HepG2 (cell line): ENCODE data around the gene TNFAIP8L3. TPM values are rescaled to one million over a fixed set of nuclear protein-coding genes. Genes with fewer than 3 reads are reported as not detected.

ENCODE experiments used
- ATAC-seq: fragments of 200-7000 bp; cut with Tn5 transposase; 3 replicates; pipeline ENCODE4 v1.9.1; 2020; ENCODE audit warnings: mild to moderate bottlenecking, moderate library complexity
- BruUV-seq: library from RNA; stranded (reverse); fragments of 400-500 nt; replicated peaks from 2 replicates; lab custom pipeline; 2021; lab: Mats Ljungman, UMichigan
- CTCF ChIA-PET: fragments of 300-600 bp; formaldehyde crosslinking; extraction: SDS; loops from one replicate; lab custom pipeline; 2021; ENCODE audit warnings: low total read pairs, inconsistent platforms, low intra/inter-chr PET ratio; lab: Yijun Ruan, JAX
- POLR2A ChIA-PET: fragments of 350-600 bp; sonication (Branson Sonifier 250); formaldehyde crosslinking; loops from one replicate; lab custom pipeline; 2020; ENCODE audit warnings: antibody characterized with exemption, inconsistent platforms; lab: Yijun Ruan, JAX
- DNase-seq: peaks from one replicate; pipeline ENCODE4 v3.0.0-alpha.2; 2015; ENCODE audit warnings: low spot score
- FAIRE-seq: peaks from 3 replicates; lab custom pipeline; 2011; peaks lifted over from hg19 to GRCh38; lab: Jason Lieb, UNC
- H2AFZ ChIP-seq: one replicate; pipeline ENCODE4 v1.6.1; 2011; ENCODE audit warnings: low read length, inconsistent platforms
- H3K27ac ChIP-seq: fragments of 300-600 bp; 3 replicates; pipeline ENCODE4 v1.8.0; 2011; ENCODE audit warnings: mixed run types, mild to moderate bottlenecking, mixed read lengths, low read length, inconsistent platforms; ENCODE audit not compliant: insufficient read depth; ENCODE audit errors: extremely low read length
- H3K27me3 ChIP-seq, 2 experiments: fragments of 200-600 bp in 1 of 2; 2 replicates in 1 of 2; 3 replicates in 1 of 2; pipeline versions ENCODE4 v1.6.0 to v1.8.0; 2011; ENCODE audit warnings: low read length in 2 of 2, mild to moderate bottlenecking in 2 of 2, moderate library complexity in 2 of 2, inconsistent platforms in 1 of 2; ENCODE audit not compliant: insufficient read depth in 2 of 2, control insufficient read depth in 1 of 2
- H3K36me3 ChIP-seq, 2 experiments: fragments of 200-600 bp in 1 of 2; replicated peaks in 1 of 2; 2 replicates in 1 of 2; 3 replicates in 1 of 2; pipeline versions ENCODE4 v1.5.1 to v1.8.0; 2011; ENCODE audit warnings: low read length in 2 of 2, inconsistent platforms in 1 of 2; ENCODE audit not compliant: insufficient read depth in 2 of 2, control insufficient read depth in 1 of 2
- H3K4me1 ChIP-seq: 2 replicates; pipeline ENCODE4 v1.5.1; 2012; ENCODE audit warnings: low read length, inconsistent platforms; ENCODE audit not compliant: insufficient read depth
- H3K4me2 ChIP-seq: 2 replicates; pipeline ENCODE4 v1.6.0; 2011; ENCODE audit warnings: low read depth, low read length, inconsistent platforms
- H3K4me3 ChIP-seq, 3 experiments: fragments of 200-600 bp in 1 of 3; sonication (generic), shearing (Covaris generic) in 1 of 3; replicated peaks in 1 of 3; 2 replicates each; pipeline ENCODE4 v1.5.1; 2011 to 2016; ENCODE audit warnings: low read length in 3 of 3, inconsistent platforms in 2 of 3, low read depth in 2 of 3, mild to moderate bottlenecking in 2 of 3, control low read depth in 1 of 3, mixed read lengths in 1 of 3; ENCODE audit not compliant: insufficient read depth in 1 of 3
- H3K79me2 ChIP-seq: one replicate; pipeline ENCODE4 v1.6.1; 2011; ENCODE audit warnings: low read length, inconsistent platforms; ENCODE audit not compliant: insufficient read depth
- H3K9ac ChIP-seq: 2 replicates; pipeline ENCODE4 v1.6.0; 2011; ENCODE audit warnings: mild to moderate bottlenecking, low read depth, low read length, inconsistent platforms; ENCODE audit not compliant: insufficient read depth
- H3K9me3 ChIP-seq: 2 replicates; pipeline ENCODE4 v1.5.1; 2012; ENCODE audit warnings: mild to moderate bottlenecking, low read length
- H4K20me1 ChIP-seq: 2 replicates; pipeline ENCODE4 v1.6.0; 2011; ENCODE audit warnings: inconsistent platforms, mild to moderate bottlenecking, low read length, moderate library complexity; ENCODE audit not compliant: insufficient read depth
- ELF1 ChIP-seq: sonication (generic); formaldehyde crosslinking; IDR thresholded peaks from 2 replicates; pipeline ENCODE4 v1.4.0; 2020; ENCODE audit warnings: missing genetic modification reagents
- FOSL2 ChIP-seq: sonication (generic); formaldehyde crosslinking; IDR thresholded peaks from 2 replicates; pipeline ENCODE4 v1.4.0; 2020; ENCODE audit warnings: missing genetic modification reagents
- HINFP ChIP-seq: sonication (generic); formaldehyde crosslinking; IDR thresholded peaks from 2 replicates; pipeline ENCODE4 v1.4.0; 2020; ENCODE audit warnings: low read depth, mild to moderate bottlenecking, missing genetic modification reagents
- MAFK ChIP-seq, 2 experiments: IDR thresholded peaks in 1 of 2; conservative IDR thresholded peaks in 1 of 2; 2 replicates each; pipeline ENCODE4 v1.6.1; 2011; ENCODE audit warnings: improper control_type of control experiment in 2 of 2, low read length in 2 of 2
- MED13 ChIP-seq: sonication (generic); formaldehyde crosslinking; IDR thresholded peaks from 2 replicates; pipeline ENCODE4 v1.5.0; 2020; ENCODE audit warnings: missing genetic modification reagents
- NR2F6 ChIP-seq, 2 experiments: IDR thresholded peaks; 2 replicates each; pipeline ENCODE4 v1.6.1; 2016; ENCODE audit warnings: antibody characterized with exemption in 1 of 2, mild to moderate bottlenecking in 1 of 2
- RFXAP ChIP-seq: sonication (generic); formaldehyde crosslinking; IDR thresholded peaks from 2 replicates; pipeline ENCODE4 v1.4.0; 2020; ENCODE audit warnings: missing genetic modification reagents, borderline replicate concordance
- SOX13 ChIP-seq, 3 experiments: fragments of 450-650 bp in 1 of 3; sonication (generic) in 1 of 3; formaldehyde crosslinking in 1 of 3; IDR thresholded peaks in 2 of 3; conservative IDR thresholded peaks in 1 of 3; 2 replicates each; pipeline versions ENCODE4 v1.5.0 to v1.6.1; 2016 to 2020; ENCODE audit warnings: antibody characterized with exemption in 1 of 3, mild to moderate bottlenecking in 1 of 3, missing compliant biosample characterization in 1 of 3, missing genetic modification reagents in 1 of 3, moderate library complexity in 1 of 3
- THYN1 ChIP-seq: sonication (generic); formaldehyde crosslinking; IDR thresholded peaks from 2 replicates; pipeline ENCODE4 v1.8.1; 2023; ENCODE audit warnings: low read depth, mild to moderate bottlenecking, moderate library complexity, missing genetic modification reagents, borderline replicate concordance
- ZFP37 ChIP-seq: sonication (generic); formaldehyde crosslinking; IDR thresholded peaks from 2 replicates; pipeline ENCODE4 v1.4.0; 2020; ENCODE audit warnings: missing genetic modification reagents, borderline replicate concordance
- ZNF230 ChIP-seq: sonication (generic); formaldehyde crosslinking; IDR thresholded peaks from 2 replicates; pipeline ENCODE4 v1.4.0; 2020; ENCODE audit warnings: mild to moderate bottlenecking, missing genetic modification reagents
- ZNF331 ChIP-seq: sonication (generic); formaldehyde crosslinking; IDR thresholded peaks from 2 replicates; pipeline ENCODE4 v1.4.0; 2020; ENCODE audit warnings: missing genetic modification reagents
- ZNF563 ChIP-seq: sonication (generic); formaldehyde crosslinking; IDR thresholded peaks from 2 replicates; pipeline ENCODE4 v1.8.0; 2022; ENCODE audit warnings: mild to moderate bottlenecking, moderate library complexity, missing genetic modification reagents
- ZNF674 ChIP-seq: sonication (generic); formaldehyde crosslinking; IDR thresholded peaks from 2 replicates; pipeline ENCODE4 v1.5.0; 2020; ENCODE audit warnings: low read depth, mild to moderate bottlenecking, missing genetic modification reagents
- ZNF7 ChIP-seq: IDR thresholded peaks from 2 replicates; pipeline ENCODE4 v1.6.1; 2016; ENCODE audit warnings: missing biosample characterization, missing genetic modification reagents
- WGBS: methylation state at CpG from one replicate; pipeline ENCODE4 v1.1.6; 2017; ENCODE audit warnings: low lambda C conversion rate; 5-methylcytosine and 5-hydroxymethylcytosine counted together
- in situ Hi-C: cut with HindIII; loops from 2 replicates; pipeline ENCODE4 v1.10.0; 2017; ENCODE audit warnings: low pct_unique_long_range_greater_than_20kb; ENCODE audit not compliant: extremely low pct_ligation_motif_present
- intact Hi-C: fragments of 100-400 bp; cut with micrococcal nuclease; formaldehyde crosslinking; loops from one replicate; pipeline ENCODE4 v1.10.0; 2022; ENCODE audit not compliant: unreplicated experiment
- polyA plus RNA-seq, 8 experiments: library from polyadenylated mRNA; depleted of rRNA in 3 of 8; stranded (reverse) in 7 of 8; unstranded in 1 of 8; fragments of >200 nt; fragmentation: Illumina TruSeq in 4 of 8; extraction: Trizol in 4 of 8; gene quantifications; 2 replicates each; pipeline versions ENCODE4 v1.2.1 to v1.2.3, GENCODE V29; 2011 to 2016; ENCODE audit warnings: low read depth in 4 of 8, missing spikeins in 1 of 8, mixed read lengths in 1 of 8; ENCODE audit not compliant: insufficient read depth in 1 of 8
- total RNA-seq, 5 experiments: library from RNA; depleted of rRNA; stranded (reverse); fragments of >200 nt; fragmentation: Illumina TruSeq; extraction: Trizol; gene quantifications; 2 replicates each; pipeline ENCODE4 v1.2.3, GENCODE V29; 2016; ENCODE audit warnings: low read depth in 1 of 5

Gene TNFAIP8L3
- total and polyA plus RNA-seq, 2 of the 13 experiments (the other 11 are each of a cell fraction or from before 2014, with no cell fraction given): 0.15 to 4.0 TPM

- TF ChIP-seq ZNF563: no peak
Observed at GRCh38 chr15:51067510-51067909, 27.2 kb downstream of the TNFAIP8L3 start (continued).

GRCh38 chr15:51065781-51066180, 28.9 kb downstream of the TNFAIP8L3 start:
- H3K4me2 ChIP-seq: no peak overlapping the region
- H3K27me3 ChIP-seq: no peaks in the 10 kb centered on the region
- ATAC-seq: no peak
- no peak overlapping the region for H3K9ac ChIP-seq
- no peak overlapping the region for H3K4me3 ChIP-seq
- intact Hi-C loops: no loop called here
- no peak overlapping the region for H3K27ac ChIP-seq
- no peak for FAIRE-seq
- ChIA-PET POLR2A (no interaction called here), CTCF (no interaction called here)
- peaks cover 0 to 2% of the 10 kb centered on the region in 2 experiments; a peak in 1 of 5 replicates for H3K36me3 ChIP-seq
- no TSS peak for BruUV-seq
- no peak overlapping the region for H2AFZ ChIP-seq
- 87% methylated on average over 1 of the region's 1 CpG for WGBS
- no peaks in the 10 kb centered on the region for H3K9me3 ChIP-seq
- H3K79me2 ChIP-seq: no peaks in the 10 kb centered on the region
- peaks cover 3% of the 10 kb centered on the region for H4K20me1 ChIP-seq
- no peak for DNase-seq
- TF ChIP-seq SOX13 (IDR thresholded peaks at IDR 0.05) (no peak), SOX13 (CRISPR knock-in tag; conservative IDR thresholded peaks at IDR 0.05 in 1 of 2, IDR thresholded peaks at IDR 0.05 in 1 of 2) (no peak), ZNF331 (CRISPR knock-in tag) (no peak), FOSL2 (CRISPR knock-in tag) (no peak), RFXAP (CRISPR knock-in tag) (no peak), ELF1 (CRISPR knock-in tag) (no peak), THYN1 (no peak), ZNF230 (CRISPR knock-in tag) (no peak), MAFK (conservative IDR thresholded peaks at IDR 0.05 in 1 of 2, IDR thresholded peaks at IDR 0.05 in 1 of 2; ENCODE audit: low read length in 2 of 2) (no peak), ZNF674 (no peak), HINFP (CRISPR knock-in tag) (no peak), ZNF7 (CRISPR knock-in tag) (no peak), MED13 (CRISPR knock-in tag) (no peak), ZFP37 (no peak), NR2F6 (IDR thresholded peaks at IDR 0.05) (no peak), NR2F6 (CRISPR knock-in tag; IDR thresholded peaks at IDR 0.05) (no peak)
- no peaks in the 10 kb centered on the region for H3K4me1 ChIP-seq
- in situ Hi-C loops: no loop called here
